Osteoblast (primary cell): ENCODE results near the gene RAB3A. TPM values are rescaled to one million over a fixed set of nuclear protein-coding genes. Genes with fewer than 3 reads are reported as not detected.
A peak's percentile ranks its signal among the peaks of the same experiment; 100 is the strongest.

ENCODE experiments used
- DNase-seq: peaks from one replicate; pipeline ENCODE4 v3.0.0; 2011; ENCODE audit warnings: low spot score, mixed read lengths; ENCODE audit not compliant: insufficient read length; ENCODE audit errors: missing footprints
- H2AFZ ChIP-seq: 2 replicates; pipeline ENCODE4 v1.6.0; 2011; ENCODE audit warnings: mild to moderate bottlenecking, low read length
- H3K27ac ChIP-seq: 2 replicates; pipeline ENCODE4 v1.5.1; 2011; ENCODE audit warnings: mild to moderate bottlenecking, low read depth, low read length, moderate library complexity
- H3K27me3 ChIP-seq: 2 replicates; pipeline ENCODE4 v1.6.0; 2012; ENCODE audit warnings: mild to moderate bottlenecking, control low read depth, inconsistent platforms, low read length, moderate library complexity; ENCODE audit not compliant: insufficient read depth
- H3K36me3 ChIP-seq: 2 replicates; pipeline ENCODE4 v1.5.1; 2011; ENCODE audit warnings: mild to moderate bottlenecking, low read length, control low read depth, moderate library complexity; ENCODE audit not compliant: insufficient read depth
- H3K4me1 ChIP-seq: 2 replicates; pipeline ENCODE4 v1.5.1; 2011; ENCODE audit warnings: mild to moderate bottlenecking, low read length, control low read depth, moderate library complexity; ENCODE audit not compliant: insufficient read depth
- H3K4me2 ChIP-seq: 2 replicates; pipeline ENCODE4 v1.6.0; 2011; ENCODE audit warnings: mild to moderate bottlenecking, low read length; ENCODE audit not compliant: insufficient read depth
- H3K4me3 ChIP-seq: fragments of 200-600 bp; sonication (generic); 3 replicates; pipeline ENCODE4 v1.5.1; 2012; ENCODE audit warnings: mild to moderate bottlenecking, low read length, inconsistent platforms; ENCODE audit not compliant: insufficient read depth
- H3K79me2 ChIP-seq: 2 replicates; pipeline ENCODE4 v1.6.0; 2012; ENCODE audit warnings: mild to moderate bottlenecking, low read length, control low read depth, inconsistent platforms; ENCODE audit not compliant: insufficient read depth
- H3K9me3 ChIP-seq: 2 replicates; pipeline ENCODE4 v1.5.1; 2011; ENCODE audit warnings: low read depth, low read length, control low read depth
- H4K20me1 ChIP-seq: 2 replicates; pipeline ENCODE4 v1.6.0; 2012; ENCODE audit warnings: mild to moderate bottlenecking, low read length, control low read depth; ENCODE audit not compliant: insufficient read depth
- total RNA-seq: library from RNA; depleted of rRNA; stranded (reverse); fragments of >200 nt; gene quantifications from 2 replicates; pipeline ENCODE4 v1.2.3, GENCODE V29; 2012
- TF ChIP-seq, protein P1 (sequence below): IDR thresholded peaks from 2 replicates; pipeline ENCODE4 v1.5.1; 2011; ENCODE audit warnings: mild to moderate bottlenecking, low read depth, low read length, moderate library complexity; ENCODE audit errors: extremely low read depth

The RAB3A gene
- total RNA-seq, 1 donor: 0.72 TPM

- Histone ChIP-seq H3K27ac (peak overlapping the region; percentile 64), H3K79me2 (peaks cover 4% of the 10 kb centered on the region), H3K27me3 (no peaks in the 10 kb centered on the region), H2AFZ (peak overlapping the region; percentile 84), H3K4me1 (peaks cover 23% of the 10 kb centered on the region), H3K4me3 (peak overlapping the region; percentile 84), H3K9me3 (no peaks in the 10 kb centered on the region), H3K36me3 (peaks cover 12% of the 10 kb centered on the region), H3K4me2 (peak overlapping the region; percentile 87), H4K20me1 (no peaks in the 10 kb centered on the region)
- peak; percentile 98 for DNase-seq
- TF ChIP-seq, protein P1, sequence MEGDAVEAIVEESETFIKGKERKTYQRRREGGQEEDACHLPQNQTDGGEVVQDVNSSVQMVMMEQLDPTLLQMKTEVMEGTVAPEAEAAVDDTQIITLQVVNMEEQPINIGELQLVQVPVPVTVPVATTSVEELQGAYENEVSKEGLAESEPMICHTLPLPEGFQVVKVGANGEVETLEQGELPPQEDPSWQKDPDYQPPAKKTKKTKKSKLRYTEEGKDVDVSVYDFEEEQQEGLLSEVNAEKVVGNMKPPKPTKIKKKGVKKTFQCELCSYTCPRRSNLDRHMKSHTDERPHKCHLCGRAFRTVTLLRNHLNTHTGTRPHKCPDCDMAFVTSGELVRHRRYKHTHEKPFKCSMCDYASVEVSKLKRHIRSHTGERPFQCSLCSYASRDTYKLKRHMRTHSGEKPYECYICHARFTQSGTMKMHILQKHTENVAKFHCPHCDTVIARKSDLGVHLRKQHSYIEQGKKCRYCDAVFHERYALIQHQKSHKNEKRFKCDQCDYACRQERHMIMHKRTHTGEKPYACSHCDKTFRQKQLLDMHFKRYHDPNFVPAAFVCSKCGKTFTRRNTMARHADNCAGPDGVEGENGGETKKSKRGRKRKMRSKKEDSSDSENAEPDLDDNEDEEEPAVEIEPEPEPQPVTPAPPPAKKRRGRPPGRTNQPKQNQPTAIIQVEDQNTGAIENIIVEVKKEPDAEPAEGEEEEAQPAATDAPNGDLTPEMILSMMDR: no peak
Measured at GRCh38 chr19:18173054-18173571, 30.7 kb downstream of the RAB3A start.

- peak overlapping the region; percentile 87 for H3K4me2 ChIP-seq
- H3K79me2 ChIP-seq: peaks cover 4% of the 10 kb centered on the region
- H3K27ac ChIP-seq: no peak overlapping the region
- TF ChIP-seq, protein P1: no peak
- H3K9me3 ChIP-seq: no peaks in the 10 kb centered on the region
- no peaks in the 10 kb centered on the region for H3K27me3 ChIP-seq
- H3K4me1 ChIP-seq: peaks cover 23% of the 10 kb centered on the region
- DNase-seq: peak; percentile 73
- H3K36me3 ChIP-seq: peaks cover 18% of the 10 kb centered on the region
- H2AFZ ChIP-seq: no peak overlapping the region
- no peaks in the 10 kb centered on the region for H4K20me1 ChIP-seq
- no peak overlapping the region for H3K4me3 ChIP-seq
Measured at GRCh38 chr19:18172331-18173053, 31.4 kb downstream of the RAB3A start.

GRCh38 chr19:18171605-18172327 lies 32.1 kb downstream of the RAB3A start:
- H3K27me3 ChIP-seq: no peaks in the 10 kb centered on the region
- H2AFZ ChIP-seq: no peak overlapping the region
- H4K20me1 ChIP-seq: no peaks in the 10 kb centered on the region
- H3K4me3 ChIP-seq: no peak overlapping the region
- peak; percentile 85 for DNase-seq
- TF ChIP-seq, protein P1: no peak
- peaks cover 23% of the 10 kb centered on the region for H3K4me1 ChIP-seq
- H3K4me2 ChIP-seq: no peak overlapping the region
- no peaks in the 10 kb centered on the region for H3K9me3 ChIP-seq
- peaks cover 4% of the 10 kb centered on the region for H3K79me2 ChIP-seq
- H3K36me3 ChIP-seq: peaks cover 24% of the 10 kb centered on the region
- no peak overlapping the region for H3K27ac ChIP-seq

GRCh38 chr19:18170714-18171255 lies 33.1 kb downstream of the RAB3A start:
- Histone ChIP-seq H3K4me1 (peaks cover 23% of the 10 kb centered on the region), H3K4me2 (peak overlapping the region; percentile 18), H2AFZ (no peak overlapping the region), H3K36me3 (peaks cover 33% of the 10 kb centered on the region), H3K9me3 (no peaks in the 10 kb centered on the region), H3K4me3 (no peak overlapping the region), H3K79me2 (peaks cover 4% of the 10 kb centered on the region), H3K27ac (no peak overlapping the region), H4K20me1 (no peaks in the 10 kb centered on the region), H3K27me3 (no peaks in the 10 kb centered on the region)
- DNase-seq: peak; percentile 91
- TF ChIP-seq, protein P1: no peak
